22Rv1 (cell line): ENCODE data around the gene NAPSA.
A peak's percentile ranks its signal among the peaks of the same experiment; 100 is the strongest.

Source experiments
- H3K27ac ChIP-seq: fragments of 450-650 bp; 2 replicates; pipeline ENCODE4 v1.5.1; 2017
- ZFX ChIP-seq: fragments of 450-650 bp; IDR thresholded peaks from 2 replicates; pipeline ENCODE4 v1.6.1; 2017; ENCODE audit warnings: antibody characterized with exemption, borderline replicate concordance
- TF ChIP-seq, protein P1 (sequence below): fragments of 450-650 bp; IDR thresholded peaks from 2 replicates; pipeline ENCODE4 v1.5.1; 2017; ENCODE audit warnings: mild to moderate bottlenecking

NAPSA gene

GRCh38 chr19:50334741-50335421 lies 30.6 kb downstream of the NAPSA start:
- no peak overlapping the region for H3K27ac ChIP-seq
- TF ChIP-seq, protein P1, sequence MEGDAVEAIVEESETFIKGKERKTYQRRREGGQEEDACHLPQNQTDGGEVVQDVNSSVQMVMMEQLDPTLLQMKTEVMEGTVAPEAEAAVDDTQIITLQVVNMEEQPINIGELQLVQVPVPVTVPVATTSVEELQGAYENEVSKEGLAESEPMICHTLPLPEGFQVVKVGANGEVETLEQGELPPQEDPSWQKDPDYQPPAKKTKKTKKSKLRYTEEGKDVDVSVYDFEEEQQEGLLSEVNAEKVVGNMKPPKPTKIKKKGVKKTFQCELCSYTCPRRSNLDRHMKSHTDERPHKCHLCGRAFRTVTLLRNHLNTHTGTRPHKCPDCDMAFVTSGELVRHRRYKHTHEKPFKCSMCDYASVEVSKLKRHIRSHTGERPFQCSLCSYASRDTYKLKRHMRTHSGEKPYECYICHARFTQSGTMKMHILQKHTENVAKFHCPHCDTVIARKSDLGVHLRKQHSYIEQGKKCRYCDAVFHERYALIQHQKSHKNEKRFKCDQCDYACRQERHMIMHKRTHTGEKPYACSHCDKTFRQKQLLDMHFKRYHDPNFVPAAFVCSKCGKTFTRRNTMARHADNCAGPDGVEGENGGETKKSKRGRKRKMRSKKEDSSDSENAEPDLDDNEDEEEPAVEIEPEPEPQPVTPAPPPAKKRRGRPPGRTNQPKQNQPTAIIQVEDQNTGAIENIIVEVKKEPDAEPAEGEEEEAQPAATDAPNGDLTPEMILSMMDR, result no peak
- TF ChIP-seq ZFX, result no peak

DNA sequence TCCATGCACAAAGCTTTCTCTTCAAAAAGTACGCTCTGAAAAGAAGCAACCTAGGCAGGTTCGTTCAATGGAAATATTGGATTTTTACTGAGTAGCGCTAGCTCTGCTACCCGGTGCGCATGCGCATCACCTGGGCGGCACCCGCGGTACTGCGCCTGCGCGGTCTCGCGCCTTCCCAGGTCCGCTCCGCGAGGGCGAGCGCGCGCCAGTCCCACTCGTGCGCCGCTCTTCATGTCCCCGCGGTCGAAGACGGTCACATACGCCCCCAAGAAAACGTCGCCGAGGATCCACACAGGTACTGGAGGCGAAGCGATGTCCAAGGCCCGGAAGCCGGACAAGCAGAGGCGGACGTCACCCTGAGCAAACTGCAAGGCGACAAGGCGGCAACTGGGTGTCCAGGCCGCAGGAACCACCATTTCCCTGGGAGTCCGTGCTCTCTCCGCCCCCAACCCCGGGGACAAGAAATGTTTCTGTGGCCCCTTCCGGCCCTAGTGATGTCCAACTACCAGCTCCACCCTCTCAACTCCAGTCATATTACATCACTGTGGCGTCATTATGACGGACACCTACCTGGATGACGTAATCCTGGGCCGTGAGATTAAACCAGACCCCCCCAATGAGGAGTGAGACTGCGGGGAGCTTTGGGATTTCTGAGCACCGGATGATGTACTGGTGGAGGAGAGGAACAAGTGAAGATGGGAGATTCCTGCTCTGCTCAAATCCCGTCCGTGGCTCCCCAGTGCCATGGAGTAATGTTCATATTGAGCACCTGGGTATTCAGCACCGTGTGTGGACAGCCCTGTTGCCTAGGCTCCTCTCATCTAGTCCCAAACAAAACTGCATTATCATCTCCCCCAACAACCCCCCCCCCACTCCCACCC lies 31.5 kb downstream of the NAPSA start:
- H3K27ac ChIP-seq, result peak overlapping the region; percentile 95
- TF ChIP-seq ZFX, result no peak
- TF ChIP-seq, protein P1, result 0 out of 2 replicates have a peak, but pooled peaks have one; percentile 2

DNA sequence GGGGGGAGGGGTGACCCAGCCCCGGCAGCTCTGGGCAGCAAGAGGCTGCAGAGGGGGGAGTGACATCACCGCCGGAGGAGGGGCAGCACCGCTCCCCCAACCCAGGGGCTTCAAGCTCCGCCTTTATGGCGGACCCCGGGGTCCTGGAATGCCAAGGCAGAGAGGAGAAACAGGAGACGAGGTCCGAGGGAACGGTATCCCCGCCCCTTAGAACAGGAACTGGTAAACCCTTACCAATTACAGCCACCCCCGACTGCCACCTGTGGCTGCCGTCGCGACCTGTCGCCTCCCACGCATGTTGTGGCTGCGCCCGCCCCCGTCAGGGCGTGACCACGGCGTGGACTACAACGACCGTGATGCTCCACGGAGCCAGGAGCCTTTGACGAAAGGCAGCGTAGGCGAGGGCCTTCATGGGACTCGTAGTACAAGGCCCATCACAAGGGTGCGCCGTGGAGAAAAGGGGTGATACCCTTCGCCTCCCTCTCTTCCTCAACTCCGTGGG lies 32.2 kb downstream of the NAPSA start:
- H3K27ac ChIP-seq, result peak overlapping the region; percentile 95
- TF ChIP-seq, protein P1, result no peak; the same call in 1 of the 2 replicates
- TF ChIP-seq ZFX, result no peak

DNA sequence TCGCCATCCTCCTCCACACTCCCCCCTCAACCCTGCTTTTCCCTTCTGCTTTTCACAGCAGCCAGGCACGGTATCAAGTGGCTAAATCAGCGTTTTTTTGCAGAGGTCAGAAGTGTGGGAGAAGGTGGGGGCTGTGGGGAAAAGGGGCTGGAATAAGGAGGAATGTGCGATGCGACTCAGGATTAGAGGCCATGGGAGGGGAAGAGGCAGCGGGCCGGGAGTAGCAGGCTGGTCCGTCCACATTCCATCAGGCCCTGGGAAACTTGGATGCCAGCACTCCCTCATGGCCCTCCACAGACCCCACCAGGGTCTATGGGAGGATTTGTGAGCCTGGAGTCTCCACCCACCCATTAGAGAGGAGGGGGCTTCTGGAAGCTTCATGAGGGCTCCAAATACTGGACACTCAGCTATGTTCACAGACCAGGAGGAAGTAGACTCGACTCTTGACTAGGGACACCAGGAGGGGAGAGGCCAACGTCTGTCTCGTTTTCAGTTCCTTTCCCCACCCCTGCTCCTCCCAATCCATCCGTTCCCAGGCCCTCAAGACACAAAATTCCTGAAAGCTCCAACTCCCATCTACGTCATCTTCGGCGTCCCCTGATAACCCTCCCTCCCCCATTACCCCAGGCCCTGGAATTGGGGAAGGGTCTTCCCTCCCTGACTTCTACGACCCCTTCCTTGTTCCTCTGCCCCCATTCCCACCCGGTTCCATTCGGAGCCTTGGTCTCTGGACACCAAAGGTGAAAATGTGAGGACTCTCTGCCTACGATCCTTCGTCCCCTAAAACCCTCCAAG lies 33.0 kb downstream of the NAPSA start:
- no peak for TF ChIP-seq ZFX
- TF ChIP-seq, protein P1, result no peak
- peak overlapping the region; percentile 95 for H3K27ac ChIP-seq

GRCh38 chr19:50331994-50332243 lies 33.5 kb downstream of the NAPSA start:
- TF ChIP-seq, protein P1, result no peak
- TF ChIP-seq ZFX, result no peak
- H3K27ac ChIP-seq, result peak overlapping the region; percentile 95

DNA sequence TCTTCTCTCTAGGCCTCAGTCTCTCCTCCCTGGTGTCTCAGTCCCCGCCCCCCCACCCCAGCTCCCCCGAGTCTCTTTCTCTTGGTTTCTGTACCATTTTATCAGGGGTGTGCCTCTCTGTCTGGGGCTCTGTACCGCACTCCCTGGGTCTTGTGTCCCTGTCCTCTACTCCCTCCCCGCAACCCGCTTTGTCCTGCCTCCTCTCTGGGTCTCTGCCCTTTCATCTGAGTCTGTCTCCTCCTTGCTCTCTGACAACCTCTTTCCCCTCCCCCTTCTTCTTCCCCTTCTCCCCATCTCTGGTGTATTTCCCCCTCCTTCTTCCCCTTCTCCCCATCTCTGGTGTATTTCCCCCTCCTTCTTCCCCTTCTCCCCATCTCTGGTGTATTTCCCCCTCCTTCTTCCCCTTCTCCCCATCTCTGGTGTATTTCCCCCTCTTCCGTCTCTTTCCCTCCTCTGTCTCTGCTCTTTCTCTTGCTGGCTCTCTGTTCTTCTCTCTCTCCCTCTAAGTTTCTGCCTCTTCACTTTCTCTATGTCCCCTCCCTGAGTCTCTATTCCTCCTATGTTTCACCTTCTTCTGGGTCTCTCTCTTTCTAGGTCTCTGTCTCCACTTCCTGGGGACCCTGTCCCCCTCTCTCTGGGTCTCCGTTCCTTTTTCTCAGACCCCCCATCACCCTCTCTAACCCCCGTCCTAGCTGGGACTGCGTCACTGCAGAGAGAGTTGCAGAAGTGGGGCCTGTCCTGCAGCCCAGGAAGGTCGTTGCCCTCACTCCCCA lies 34.0 kb downstream of the NAPSA start:
- TF ChIP-seq ZFX, result no peak
- TF ChIP-seq, protein P1, result no peak
- H3K27ac ChIP-seq, result peak overlapping the region; percentile 95
